ENCODE measurements around the gene KRT82. TPM values are rescaled to one million over a fixed set of nuclear protein-coding genes. Genes with fewer than 3 reads are reported as not detected.

The KRT82 gene
- total RNA-seq, 4 donors from 2014 or later = 0.46 to 10.3 TPM; not detected in 2

DNA sequence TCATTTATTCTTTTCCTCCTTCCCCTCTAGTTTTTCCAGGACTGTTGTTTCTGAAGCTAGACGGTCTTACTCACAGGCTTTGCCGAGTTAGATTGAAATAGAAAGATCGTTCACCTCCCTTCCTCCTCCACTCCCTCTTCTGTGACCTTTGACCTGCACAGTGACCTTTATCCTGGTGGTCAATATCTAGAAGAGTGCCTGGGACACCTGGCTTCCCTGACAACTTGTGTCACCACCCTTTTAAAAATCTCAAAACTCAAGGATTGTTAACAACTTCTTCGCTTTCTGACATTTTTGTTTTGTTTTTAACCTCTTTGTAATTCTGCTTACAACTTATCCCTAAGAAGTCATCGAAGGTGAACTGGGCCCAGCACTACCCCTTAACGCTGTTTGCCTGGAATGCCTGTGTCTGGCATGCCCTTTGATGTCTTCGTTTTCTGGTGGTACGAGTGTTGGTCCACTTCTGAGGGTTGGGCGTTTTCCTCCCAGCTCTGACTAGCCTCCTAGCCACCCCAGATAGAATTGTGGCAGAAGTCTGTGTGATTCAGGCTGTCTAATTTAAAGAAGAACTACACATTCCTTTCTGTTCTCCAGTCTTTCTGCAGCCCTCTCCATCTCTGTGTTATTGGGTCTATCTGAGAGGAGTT is 30.8 kb upstream of the KRT82 start:
- H3K4me3 ChIP-seq (ENCODE audit: low read depth, poor library complexity, severe bottlenecking) = no peak overlapping the region
- peak in 1 of 2 donors; percentile 60 for DNase-seq (ENCODE audit: low spot score in 2 of 2)
- TF ChIP-seq, protein P1, sequence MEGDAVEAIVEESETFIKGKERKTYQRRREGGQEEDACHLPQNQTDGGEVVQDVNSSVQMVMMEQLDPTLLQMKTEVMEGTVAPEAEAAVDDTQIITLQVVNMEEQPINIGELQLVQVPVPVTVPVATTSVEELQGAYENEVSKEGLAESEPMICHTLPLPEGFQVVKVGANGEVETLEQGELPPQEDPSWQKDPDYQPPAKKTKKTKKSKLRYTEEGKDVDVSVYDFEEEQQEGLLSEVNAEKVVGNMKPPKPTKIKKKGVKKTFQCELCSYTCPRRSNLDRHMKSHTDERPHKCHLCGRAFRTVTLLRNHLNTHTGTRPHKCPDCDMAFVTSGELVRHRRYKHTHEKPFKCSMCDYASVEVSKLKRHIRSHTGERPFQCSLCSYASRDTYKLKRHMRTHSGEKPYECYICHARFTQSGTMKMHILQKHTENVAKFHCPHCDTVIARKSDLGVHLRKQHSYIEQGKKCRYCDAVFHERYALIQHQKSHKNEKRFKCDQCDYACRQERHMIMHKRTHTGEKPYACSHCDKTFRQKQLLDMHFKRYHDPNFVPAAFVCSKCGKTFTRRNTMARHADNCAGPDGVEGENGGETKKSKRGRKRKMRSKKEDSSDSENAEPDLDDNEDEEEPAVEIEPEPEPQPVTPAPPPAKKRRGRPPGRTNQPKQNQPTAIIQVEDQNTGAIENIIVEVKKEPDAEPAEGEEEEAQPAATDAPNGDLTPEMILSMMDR (IDR thresholded peaks at IDR 0.05) = no peak
- TF ChIP-seq POLR2A (IDR thresholded peaks at IDR 0.05) = no peak
- WGBS, 2 donors = 64 to 70% methylated on average over 9 of the region's 9 CpGs
- intact Hi-C loops (cut with DNase I; ENCODE audit: low total_unique reads) = no loop called here

DNA sequence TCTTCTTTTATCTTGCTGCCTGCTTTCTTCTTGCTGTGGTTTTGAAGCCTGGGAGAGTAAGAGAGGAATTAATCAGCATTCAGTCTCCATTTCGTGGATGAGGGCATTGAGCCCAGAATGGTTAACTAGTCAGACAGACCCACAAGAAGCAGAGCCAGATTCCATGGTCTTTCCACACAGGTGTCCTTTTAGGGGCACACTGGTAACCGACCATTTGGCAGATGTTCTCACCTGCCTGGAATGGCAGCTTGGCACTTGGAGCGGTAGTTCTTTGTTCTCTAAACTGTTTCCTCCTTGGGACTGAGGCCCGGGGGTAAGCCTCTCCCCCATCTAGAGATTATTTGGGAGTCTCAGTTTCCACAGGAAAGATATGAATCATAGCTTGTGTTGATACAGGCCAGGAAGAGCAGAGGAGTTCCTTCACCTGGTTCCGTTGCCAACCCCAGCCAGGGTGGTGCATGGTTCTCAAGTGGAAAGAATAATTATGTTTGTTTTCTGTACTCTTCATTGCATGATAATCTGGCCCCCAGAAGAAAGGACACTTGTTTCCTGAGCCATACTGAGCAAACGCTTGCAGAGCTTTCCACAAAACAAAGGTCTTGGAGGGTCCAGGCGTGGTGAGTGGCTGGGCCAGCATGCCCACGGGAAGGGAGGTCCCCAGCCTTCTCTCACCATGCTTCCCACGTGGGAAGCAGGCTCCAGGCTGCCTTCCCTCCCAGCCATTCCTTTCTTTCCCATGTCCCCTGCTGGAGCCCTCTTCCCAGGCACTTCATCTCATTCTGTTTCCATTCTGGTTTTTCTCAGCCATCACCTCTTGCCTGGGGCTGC is 30.1 kb upstream of the KRT82 start:
- DNase-seq (ENCODE audit: low spot score in 2 of 2) = peak in 1 of 2 donors; percentile 62
- intact Hi-C loops (cut with DNase I; ENCODE audit: low total_unique reads) = no loop called here
- TF ChIP-seq, protein P1 (IDR thresholded peaks at IDR 0.05) = no peak
- no peak for TF ChIP-seq POLR2A (IDR thresholded peaks at IDR 0.05)
- no peak overlapping the region for H3K4me3 ChIP-seq (ENCODE audit: low read depth, poor library complexity, severe bottlenecking)
- WGBS, 2 donors = 34 to 38% methylated on average over 9 of the region's 9 CpGs

DNA sequence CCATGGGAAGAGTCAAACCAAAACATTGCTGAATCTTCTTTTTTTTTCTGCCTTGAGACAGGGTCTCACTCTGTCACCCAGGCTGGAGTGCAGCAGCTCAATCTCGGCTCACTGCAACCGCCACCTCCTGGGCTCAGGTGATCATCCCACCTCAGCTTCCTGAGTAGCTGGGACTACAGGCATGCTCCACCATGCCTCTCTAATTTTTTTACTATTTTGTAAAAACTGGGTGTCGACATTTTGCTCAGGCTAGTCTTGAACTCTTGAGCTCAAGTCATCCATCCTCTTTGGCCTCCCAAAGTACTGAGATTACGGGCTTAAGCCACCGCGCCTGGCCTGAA is 29.5 kb upstream of the KRT82 start:
- no peak overlapping the region for H3K4me3 ChIP-seq (ENCODE audit: low read depth, poor library complexity, severe bottlenecking)
- TF ChIP-seq, protein P1 (IDR thresholded peaks at IDR 0.05) = no peak
- no peak for TF ChIP-seq POLR2A (IDR thresholded peaks at IDR 0.05)
- DNase-seq (ENCODE audit: low spot score in 2 of 2) = peak in 1 of 2 donors; percentile 67
- 69 to 70% methylated on average over 6 of the region's 6 CpGs for WGBS, 2 donors
- intact Hi-C loops (cut with DNase I; ENCODE audit: low total_unique reads) = no loop called here

DNA sequence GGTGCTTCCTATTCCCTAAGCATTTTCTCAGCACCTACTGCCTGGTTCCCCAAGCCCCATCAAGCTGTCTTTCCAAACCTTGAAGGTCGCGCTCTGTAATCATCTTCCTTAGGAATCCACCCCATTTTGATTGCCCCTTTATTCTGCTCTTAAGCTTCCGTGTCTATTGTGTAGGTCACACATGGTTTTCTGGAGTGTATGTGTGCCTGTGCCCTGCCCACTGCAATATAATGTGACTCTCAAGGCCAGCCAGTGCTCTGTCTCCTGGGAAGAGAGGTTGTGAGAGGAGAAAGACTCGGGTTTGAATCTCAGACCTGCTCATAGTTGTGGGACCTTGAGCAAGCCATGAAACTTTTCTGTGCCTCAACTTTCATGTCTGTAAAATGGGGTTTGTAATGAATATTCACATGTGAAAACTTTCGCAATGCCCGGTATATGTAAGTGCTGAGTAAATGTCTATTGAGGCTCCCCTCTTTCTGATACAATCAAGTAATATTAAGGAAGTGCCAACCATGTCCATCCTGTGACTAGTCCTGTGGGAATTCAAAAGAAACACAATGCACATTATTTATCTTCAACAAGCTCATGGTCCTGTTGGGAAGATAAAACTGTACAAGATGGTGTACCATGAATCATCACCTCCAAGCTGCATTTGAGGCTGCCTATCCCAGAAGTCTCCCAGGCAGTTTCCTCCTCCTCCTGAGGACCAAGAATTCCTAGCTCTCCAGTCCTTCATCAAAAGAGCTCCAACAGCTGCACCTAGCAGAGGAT is 28.8 kb upstream of the KRT82 start:
- H3K4me3 ChIP-seq (ENCODE audit: low read depth, poor library complexity, severe bottlenecking) = no peak overlapping the region
- TF ChIP-seq, protein P1 (IDR thresholded peaks at IDR 0.05) = no peak
- TF ChIP-seq POLR2A (IDR thresholded peaks at IDR 0.05) = no peak
- DNase-seq (ENCODE audit: low spot score in 2 of 2) = peak in 1 of 2 donors; percentile 17
- WGBS, 2 donors = 93% methylated on average over 6 of the region's 6 CpGs
- intact Hi-C loops (cut with DNase I; ENCODE audit: low total_unique reads) = no loop called here

DNA sequence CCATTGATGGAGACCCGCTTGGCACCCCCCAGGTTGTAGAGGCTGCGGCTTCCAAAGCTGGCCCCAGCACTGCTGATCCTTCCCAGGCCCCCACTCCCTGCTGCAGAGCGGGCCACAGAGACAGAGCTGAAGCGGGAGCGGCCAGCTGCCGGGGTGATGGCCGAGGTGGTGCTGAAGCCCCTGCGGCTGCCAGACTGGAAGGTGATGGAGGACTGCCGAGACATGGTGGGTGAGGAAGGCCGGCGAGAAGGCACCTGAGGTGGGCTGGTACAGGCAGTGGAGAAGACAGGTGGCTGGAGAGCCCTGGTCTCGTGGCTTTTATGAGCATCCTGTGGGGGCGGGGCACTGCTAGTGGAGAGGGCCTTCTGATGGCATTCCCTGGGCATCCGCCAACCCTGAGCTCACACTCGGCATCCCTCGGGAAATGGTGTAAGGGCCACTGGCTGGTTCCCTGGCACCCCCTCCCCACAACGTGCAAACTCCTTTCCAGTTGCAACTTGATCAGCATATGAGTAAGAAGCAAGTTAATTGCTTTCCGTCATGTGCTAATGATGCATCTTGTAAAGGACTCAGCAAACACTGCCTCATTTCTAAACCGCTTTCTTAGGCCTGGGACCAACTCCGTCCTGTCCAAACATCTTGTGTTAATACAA is 28.1 kb upstream of the KRT82 start, which contains the start of gene KRT75:
Gene KRT75 (minus strand): TSS at position 291 of the 653 bp plus-strand sequence. CDS start 67 bp downstream, at position 224.
- H3K4me3 ChIP-seq (ENCODE audit: low read depth, poor library complexity, severe bottlenecking) = no peak within 1 kb of the TSS
- intact Hi-C loops (cut with DNase I; ENCODE audit: low total_unique reads) = no loop called here
- TF ChIP-seq, protein P1 (IDR thresholded peaks at IDR 0.05) = no peak
- TF ChIP-seq POLR2A (IDR thresholded peaks at IDR 0.05) = no peak
- peak in 1 of 2 donors; percentile 81 for DNase-seq (ENCODE audit: low spot score in 2 of 2)
- 77 to 80% methylated on average over 19 to 20 of the region's 20 CpGs for WGBS, 2 donors

Measured in lower leg skin (tissue), 4 donors.